ENCODE measurements around the gene GUSB. TPM values are rescaled to one million over a fixed set of nuclear protein-coding genes. Genes with fewer than 3 reads are reported as not detected.
"Not testable (repeated sequence)": the region's sequence is repeated elsewhere in the genome, so short reads cannot be mapped to it uniquely, and the experiment has no call there.

The GUSB gene
- total and polyA plus RNA-seq, 4 donors: 30.3 to 55.5 (median 44.9) TPM

DNA sequence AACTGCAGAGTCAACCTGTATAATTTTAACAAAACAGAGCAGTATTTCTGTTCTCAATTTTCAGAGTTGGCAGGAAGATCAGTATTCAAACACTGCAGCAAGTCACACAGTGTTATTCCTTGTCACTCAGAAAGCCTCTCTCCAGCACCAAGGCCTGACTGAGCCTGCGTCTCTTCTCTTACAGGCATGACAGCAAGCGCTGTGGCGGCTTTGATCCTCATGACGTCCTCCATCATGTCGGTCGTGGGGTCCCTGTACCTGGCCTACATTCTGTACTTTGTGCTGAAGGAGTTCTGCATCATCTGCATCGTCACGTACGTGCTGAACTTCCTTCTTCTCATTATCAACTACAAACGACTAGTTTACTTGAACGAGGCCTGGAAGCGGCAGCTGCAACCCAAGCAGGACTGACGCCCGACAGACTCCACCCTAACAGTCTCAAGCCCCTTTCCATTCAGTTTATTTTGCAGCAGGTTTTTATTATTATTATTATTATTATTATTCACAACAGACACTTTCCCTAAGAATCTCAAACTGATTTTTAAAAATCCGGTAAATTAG lies 28.0 kb downstream of the GUSB start:
- WGBS, 2 donors: 92% methylated on average over 15 of the region's 15 CpGs
- ATAC-seq (ENCODE audit: low FRiP score): no peak
- H3K36me3 ChIP-seq (ENCODE audit: control insufficient read depth in 1 of 2, insufficient read depth in 2 of 2, low read length in 1 of 2): no peaks in the 10 kb centered on the region
- DNase-seq: no peak
- no peaks in the 10 kb centered on the region for H3K27me3 ChIP-seq (ENCODE audit: control insufficient read depth in 1 of 2, insufficient read depth in 2 of 2, low read length in 1 of 2)
- no peak overlapping the region for H3K4me3 ChIP-seq (ENCODE audit: low read length in 2 of 2)
- no peaks in the 10 kb centered on the region for H3K9me3 ChIP-seq (ENCODE audit: control insufficient read depth, low read length)
- intact Hi-C loops (cut with DNase I): no loop called here
- H3K27ac ChIP-seq (ENCODE audit: low read depth in 1 of 2, low read length in 2 of 2): no peak overlapping the region
- no peaks in the 10 kb centered on the region for H3K4me1 ChIP-seq (ENCODE audit: control insufficient read depth in 1 of 2, insufficient read depth in 2 of 2, low read length in 2 of 2)

GRCh38 chr7:65953001-65953720 lies 28.9 kb downstream of the GUSB start:
- 94 to 95% methylated on average over 5 of the region's 5 CpGs for WGBS, 2 donors
- DNase-seq: no peak
- intact Hi-C loops (cut with DNase I): no loop called here

GRCh38 chr7:65951837-65952578 lies 30.0 kb downstream of the GUSB start:
- no peak for DNase-seq
- Histone ChIP-seq H3K4me3 (ENCODE audit: low read length in 2 of 2) (no peak overlapping the region), H3K4me1 (ENCODE audit: control insufficient read depth in 1 of 2, insufficient read depth in 2 of 2, low read length in 2 of 2) (no peaks in the 10 kb centered on the region), H3K36me3 (ENCODE audit: control insufficient read depth in 1 of 2, insufficient read depth in 2 of 2, low read length in 1 of 2) (no peaks in the 10 kb centered on the region), H3K27ac (ENCODE audit: low read depth in 1 of 2, low read length in 2 of 2) (no peak overlapping the region), H3K9me3 (ENCODE audit: control insufficient read depth, low read length) (no peaks in the 10 kb centered on the region), H3K27me3 (ENCODE audit: control insufficient read depth in 1 of 2, insufficient read depth in 2 of 2, low read length in 1 of 2) (no peaks in the 10 kb centered on the region)
- intact Hi-C loops (cut with DNase I): no loop called here
- 80 to 83% methylated on average over 9 of the region's 9 CpGs for WGBS, 2 donors
- ATAC-seq (ENCODE audit: low FRiP score): no peak

More at GRCh38 chr7:65953001-65953720, 28.9 kb downstream of the GUSB start:
- Histone ChIP-seq H3K36me3 (ENCODE audit: control insufficient read depth in 1 of 2, insufficient read depth in 2 of 2, low read length in 1 of 2) (no peaks in the 10 kb centered on the region), H3K27me3 (ENCODE audit: control insufficient read depth in 1 of 2, insufficient read depth in 2 of 2, low read length in 1 of 2) (no peaks in the 10 kb centered on the region), H3K27ac (ENCODE audit: low read depth in 1 of 2, low read length in 2 of 2) (no peak overlapping the region), H3K4me1 (ENCODE audit: control insufficient read depth in 1 of 2, insufficient read depth in 2 of 2, low read length in 2 of 2) (no peaks in the 10 kb centered on the region), H3K4me3 (ENCODE audit: low read length in 2 of 2) (no peak overlapping the region), H3K9me3 (ENCODE audit: control insufficient read depth, low read length) (no peaks in the 10 kb centered on the region)
- ATAC-seq (ENCODE audit: low FRiP score): no peak

DNA sequence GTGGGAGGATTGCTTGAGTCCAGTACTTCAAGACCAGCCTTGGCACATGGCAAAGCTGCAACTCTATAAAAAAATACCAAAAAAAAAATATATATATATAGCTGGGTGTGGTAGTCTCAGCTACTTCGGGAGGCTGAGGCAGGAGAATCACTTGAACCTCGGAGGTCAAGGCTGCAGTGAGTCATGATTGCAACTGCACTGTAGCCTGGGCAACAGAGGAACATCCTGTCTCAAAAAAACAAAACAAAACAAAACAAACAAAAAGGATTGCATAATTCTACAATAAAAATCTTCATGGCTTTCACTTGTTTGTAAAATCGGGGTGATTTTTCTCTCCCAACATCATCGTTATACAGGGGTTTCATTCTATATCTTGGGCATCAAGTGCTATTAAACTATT lies 35.1 kb downstream of the GUSB start:
- no peak overlapping the region for H3K27ac ChIP-seq (ENCODE audit: low read depth in 1 of 2, low read length in 2 of 2)
- DNase-seq (no peak), ATAC-seq (ENCODE audit: low FRiP score) (no peak)
- no peaks in the 10 kb centered on the region for H3K27me3 ChIP-seq (ENCODE audit: control insufficient read depth in 1 of 2, insufficient read depth in 2 of 2, low read length in 1 of 2)
- H3K36me3 ChIP-seq (ENCODE audit: control insufficient read depth in 1 of 2, insufficient read depth in 2 of 2, low read length in 1 of 2): no peaks in the 10 kb centered on the region
- intact Hi-C loops (cut with DNase I): no loop called here
- no peaks in the 10 kb centered on the region for H3K4me1 ChIP-seq (ENCODE audit: control insufficient read depth in 1 of 2, insufficient read depth in 2 of 2, low read length in 2 of 2)
- H3K9me3 ChIP-seq (ENCODE audit: control insufficient read depth, low read length): no peaks in the 10 kb centered on the region
- WGBS, 2 donors: 82 to 85% methylated on average over 4 of the region's 4 CpGs
- H3K4me3 ChIP-seq (ENCODE audit: low read length in 2 of 2): no peak overlapping the region

DNA sequence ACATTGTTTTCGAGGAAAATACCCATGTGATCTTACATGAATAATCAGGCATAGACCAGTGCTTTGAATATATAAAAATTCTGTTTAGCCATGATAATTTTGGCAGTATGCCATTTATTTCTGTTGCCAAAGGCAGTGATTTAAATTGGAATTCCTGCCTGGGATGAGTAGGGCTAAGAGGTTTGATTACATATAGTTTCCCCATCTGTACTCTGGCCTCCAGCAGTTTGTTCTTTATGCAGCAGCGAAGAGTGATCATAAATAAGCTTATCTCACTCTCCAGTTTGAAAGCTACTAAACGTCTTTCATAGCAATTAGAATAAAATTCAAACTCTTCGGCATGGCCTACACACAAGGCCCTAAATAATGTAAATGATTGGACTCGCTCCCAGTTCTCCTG lies 36.2 kb downstream of the GUSB start:
- ATAC-seq (ENCODE audit: low FRiP score); H3K27me3 ChIP-seq (ENCODE audit: control insufficient read depth in 1 of 2, insufficient read depth in 2 of 2, low read length in 1 of 2); DNase-seq; H3K36me3 ChIP-seq (ENCODE audit: control insufficient read depth in 1 of 2, insufficient read depth in 2 of 2, low read length in 1 of 2); H3K4me3 ChIP-seq (ENCODE audit: low read length in 2 of 2); H3K27ac ChIP-seq (ENCODE audit: low read depth in 1 of 2, low read length in 2 of 2); H3K9me3 ChIP-seq (ENCODE audit: control insufficient read depth, low read length); H3K4me1 ChIP-seq (ENCODE audit: control insufficient read depth in 1 of 2, insufficient read depth in 2 of 2, low read length in 2 of 2); intact Hi-C loops (cut with DNase I): not testable (repeated sequence)
- WGBS, 2 donors: 74 to 84% methylated on average over 1 of the region's 5 CpGs

DNA sequence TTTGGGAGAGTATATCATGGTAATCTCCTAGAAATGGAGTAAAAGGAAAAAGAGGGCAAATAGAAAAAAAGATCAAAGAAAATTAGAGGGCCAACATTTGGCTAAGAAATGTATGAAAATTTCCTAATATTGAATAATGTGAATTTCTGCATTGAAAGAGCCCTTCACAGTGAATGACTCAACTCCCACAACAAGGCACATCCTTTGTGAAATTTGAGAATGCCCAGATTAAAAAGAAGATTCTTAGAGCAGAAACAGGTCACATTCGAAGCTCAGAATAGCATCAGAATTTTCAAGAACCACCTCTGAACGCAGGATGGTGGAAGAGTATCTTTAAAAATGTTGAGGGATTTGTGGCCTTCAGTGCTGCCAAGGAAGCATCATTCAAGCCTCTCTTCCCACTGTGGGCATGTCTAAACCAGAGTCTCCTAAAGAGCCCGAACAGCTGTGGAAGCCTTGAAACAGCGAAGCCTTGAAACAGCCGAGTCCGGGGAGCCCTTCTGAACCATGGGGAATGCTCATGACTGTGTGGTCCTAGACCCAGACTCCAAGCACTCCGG lies 43.6 kb downstream of the GUSB start:
- no peak overlapping the region for H3K4me3 ChIP-seq (ENCODE audit: low read length in 2 of 2)
- intact Hi-C loops (cut with DNase I): no loop called here
- ATAC-seq (ENCODE audit: low FRiP score) (no peak), DNase-seq (no peak)
- no peak overlapping the region for H3K27ac ChIP-seq (ENCODE audit: low read depth in 1 of 2, low read length in 2 of 2)
- no peaks in the 10 kb centered on the region for H3K9me3 ChIP-seq (ENCODE audit: control insufficient read depth, low read length)
- no peaks in the 10 kb centered on the region for H3K27me3 ChIP-seq (ENCODE audit: control insufficient read depth in 1 of 2, insufficient read depth in 2 of 2, low read length in 1 of 2)
- 96% methylated on average over 7 of the region's 7 CpGs for WGBS, 2 donors
- H3K36me3 ChIP-seq (ENCODE audit: control insufficient read depth in 1 of 2, insufficient read depth in 2 of 2, low read length in 1 of 2): peaks cover 2 to 5% of the 10 kb centered on the region in 2 donors
- no peaks in the 10 kb centered on the region for H3K4me1 ChIP-seq (ENCODE audit: control insufficient read depth in 1 of 2, insufficient read depth in 2 of 2, low read length in 2 of 2)

DNA sequence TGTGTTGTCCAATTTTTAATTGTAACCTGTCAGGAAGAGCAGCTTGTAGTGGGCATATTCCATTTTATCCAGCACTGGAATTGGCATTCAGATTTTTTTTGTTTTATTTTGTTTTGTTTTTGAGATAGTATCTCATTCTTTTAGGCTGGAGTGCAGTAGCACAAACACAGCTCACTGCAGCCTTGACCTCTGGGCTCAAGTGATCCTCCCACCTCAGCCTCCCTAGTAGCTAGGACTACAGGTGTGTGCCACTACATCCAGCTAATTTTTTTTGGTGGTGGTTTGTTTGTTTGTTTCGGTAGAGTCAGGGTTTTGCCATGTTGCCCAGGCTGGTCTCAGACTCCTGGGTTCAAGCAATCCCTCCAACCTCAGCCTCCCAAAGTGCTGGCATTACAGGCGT lies 44.7 kb downstream of the GUSB start:
- no peak overlapping the region for H3K27ac ChIP-seq (ENCODE audit: low read depth in 1 of 2, low read length in 2 of 2)
- WGBS, 2 donors: 92 to 99% methylated on average over 2 of the region's 2 CpGs
- H3K36me3 ChIP-seq (ENCODE audit: control insufficient read depth in 1 of 2, insufficient read depth in 2 of 2, low read length in 1 of 2): peaks cover 2 to 5% of the 10 kb centered on the region in 2 donors
- H3K27me3 ChIP-seq (ENCODE audit: control insufficient read depth in 1 of 2, insufficient read depth in 2 of 2, low read length in 1 of 2): no peaks in the 10 kb centered on the region
- ATAC-seq (ENCODE audit: low FRiP score) (no peak), DNase-seq (no peak)
- H3K4me3 ChIP-seq (ENCODE audit: low read length in 2 of 2): no peak overlapping the region
- H3K9me3 ChIP-seq (ENCODE audit: control insufficient read depth, low read length): no peaks in the 10 kb centered on the region
- H3K4me1 ChIP-seq (ENCODE audit: control insufficient read depth in 1 of 2, insufficient read depth in 2 of 2, low read length in 2 of 2): no peaks in the 10 kb centered on the region
- intact Hi-C loops (cut with DNase I): no loop called here

- no peaks in the 10 kb centered on the region for H3K4me1 ChIP-seq (ENCODE audit: control insufficient read depth in 1 of 2, insufficient read depth in 2 of 2, low read length in 2 of 2)
- no peak overlapping the region for H3K4me3 ChIP-seq (ENCODE audit: low read length in 2 of 2)
- no peak for DNase-seq
- intact Hi-C loops (cut with DNase I): no loop called here
- H3K27me3 ChIP-seq (ENCODE audit: control insufficient read depth in 1 of 2, insufficient read depth in 2 of 2, low read length in 1 of 2): no peaks in the 10 kb centered on the region
- ATAC-seq (ENCODE audit: low FRiP score): no peak
- 84 to 86% methylated on average over 4 of the region's 4 CpGs for WGBS, 2 donors
- H3K27ac ChIP-seq (ENCODE audit: low read depth in 1 of 2, low read length in 2 of 2): no peak overlapping the region
- H3K36me3 ChIP-seq (ENCODE audit: control insufficient read depth in 1 of 2, insufficient read depth in 2 of 2, low read length in 1 of 2): peaks cover 0 to 1% of the 10 kb centered on the region in 2 donors
- H3K9me3 ChIP-seq (ENCODE audit: control insufficient read depth, low read length): no peaks in the 10 kb centered on the region
Measured at GRCh38 chr7:65931685-65932084, 50.3 kb downstream of the GUSB start.

All from aorta (tissue), 5 donors.